Measurements from ENCODE around the gene B3GALT4. TPM values are rescaled to one million over a fixed set of nuclear protein-coding genes. Genes with fewer than 3 reads are reported as not detected.
"Not testable (repeated sequence)": the region's sequence is repeated elsewhere in the genome, so short reads cannot be mapped to it uniquely, and the experiment has no call there.

Gene B3GALT4
- total RNA-seq, 3 donors from 2014 or later: 8.2 to 15.0 (median 11.1) TPM

GRCh38 chr6:33273129-33273923 lies 3.6 kb upstream of the B3GALT4 start:
- Histone ChIP-seq H3K36me3 (peaks cover under 1% of the 10 kb centered on the region), H3K4me1 (peaks cover 0 to 39% of the 10 kb centered on the region in 2 donors), H3K27ac (peak overlapping the region; percentile 87 to 95), H3K4me3 (peak overlapping the region; percentile 65 to 74 (median 68)), H3K27me3 (no peaks in the 10 kb centered on the region), H3K9me3 (no peaks in the 10 kb centered on the region)
- DNase-seq (ENCODE audit: low spot score in 2 of 2): no peak
- TF ChIP-seq POLR2AphosphoS5 (IDR thresholded peaks at IDR 0.05): no peak
- TF ChIP-seq CTCF (IDR thresholded peaks at IDR 0.05): no peak
- intact Hi-C loops (cut with DNase I; ENCODE audit: low total_unique reads): no loop called here

- no peak for TF ChIP-seq POLR2A (IDR thresholded peaks at IDR 0.05)
- no peak for TF ChIP-seq POLR2AphosphoS5 (IDR thresholded peaks at IDR 0.05)
- no peak for TF ChIP-seq CTCF (IDR thresholded peaks at IDR 0.05)
- DNase-seq (ENCODE audit: low spot score in 2 of 2): no peak
- H3K9me3 ChIP-seq: no peaks in the 10 kb centered on the region
- peaks cover 0 to 39% of the 10 kb centered on the region in 2 donors for H3K4me1 ChIP-seq
- intact Hi-C loops (cut with DNase I; ENCODE audit: low total_unique reads): no loop called here
- H3K27me3 ChIP-seq: no peaks in the 10 kb centered on the region
- H3K27ac ChIP-seq: peak overlapping the region; percentile 29 to 32
- H3K4me3 ChIP-seq: peak overlapping the region in 1 of 3 donors; percentile 65
- H3K36me3 ChIP-seq: no peaks in the 10 kb centered on the region
Observed at GRCh38 chr6:33273924-33274902, 2.7 kb upstream of the B3GALT4 start.

GRCh38 chr6:33275795-33276580 lies 935 bp upstream of the B3GALT4 start:
- H3K27me3 ChIP-seq; H3K9me3 ChIP-seq; intact Hi-C loops (cut with DNase I; ENCODE audit: low total_unique reads); DNase-seq (ENCODE audit: low spot score in 2 of 2); H3K36me3 ChIP-seq: not testable (repeated sequence)
- peak overlapping the region; percentile 58 to 78 (median 71) for H3K4me3 ChIP-seq
- H3K27ac ChIP-seq: peak overlapping the region; percentile 2 to 85
- H3K4me1 ChIP-seq: peaks cover 0 to 39% of the 10 kb centered on the region in 2 donors

GRCh38 chr6:33276581-33276863 lies 401 bp upstream of the B3GALT4 start:
- TF ChIP-seq POLR2AphosphoS5 (IDR thresholded peaks at IDR 0.05) (no peak), CTCF (IDR thresholded peaks at IDR 0.05) (no peak), POLR2A (IDR thresholded peaks at IDR 0.05) (no peak)
- Histone ChIP-seq H3K4me3 (peak overlapping the region; percentile 58 to 78 (median 71)), H3K4me1 (peaks cover 0 to 39% of the 10 kb centered on the region in 2 donors), H3K27me3 (no peaks in the 10 kb centered on the region), H3K27ac (peak overlapping the region; percentile 85 to 86), H3K9me3 (no peaks in the 10 kb centered on the region), H3K36me3 (no peaks in the 10 kb centered on the region)
- intact Hi-C loops (cut with DNase I; ENCODE audit: low total_unique reads): no loop called here
- DNase-seq (ENCODE audit: low spot score in 2 of 2): no peak

GRCh38 chr6:33277663-33278391 lies 904 bp downstream of the B3GALT4 start:
- DNase-seq (ENCODE audit: low spot score in 2 of 2): no peak
- H3K36me3 ChIP-seq: no peaks in the 10 kb centered on the region
- no peaks in the 10 kb centered on the region for H3K27me3 ChIP-seq
- intact Hi-C loops (cut with DNase I; ENCODE audit: low total_unique reads): no loop called here
- H3K4me3 ChIP-seq: peak overlapping the region; percentile 58 to 78 (median 71)
- TF ChIP-seq POLR2A (IDR thresholded peaks at IDR 0.05): no peak
- no peak for TF ChIP-seq POLR2AphosphoS5 (IDR thresholded peaks at IDR 0.05)
- TF ChIP-seq CTCF (IDR thresholded peaks at IDR 0.05): no peak
- H3K9me3 ChIP-seq: no peaks in the 10 kb centered on the region
- peaks cover 0 to 35% of the 10 kb centered on the region in 2 donors for H3K4me1 ChIP-seq
- H3K27ac ChIP-seq: peak overlapping the region; percentile 85 to 86

Measured in breast epithelium (tissue), 4 donors.